HG03095 (cell line): ENCODE results near the gene UNC45A.

ENCODE experiments used
- ATAC-seq: cut with Tn5 transposase; IDR thresholded peaks from one replicate; pipeline ENCODE4 v1.9.1; 2021; ENCODE audit warnings: moderate library complexity; ENCODE audit not compliant: unreplicated experiment

UNC45A gene

DNA sequence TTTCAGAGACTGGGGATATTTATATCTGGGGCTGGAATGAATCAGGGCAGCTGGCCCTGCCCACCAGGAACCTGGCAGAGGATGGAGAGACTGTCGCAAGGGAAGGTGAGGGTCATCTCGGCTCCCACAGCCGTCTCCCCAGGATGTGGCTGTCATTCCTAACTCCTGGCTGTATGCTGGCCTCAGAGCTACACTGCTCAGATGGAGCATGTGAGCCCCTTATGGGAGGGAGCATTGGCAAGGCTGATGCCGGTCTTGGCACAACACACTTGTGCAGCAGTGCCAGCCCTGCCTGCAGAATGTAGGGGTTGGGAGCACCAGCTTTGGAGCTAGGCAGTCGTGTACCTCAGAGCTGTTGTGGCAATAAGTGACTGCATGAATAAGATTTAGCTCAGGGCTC is 24.8 kb downstream of the UNC45A start:
- ATAC-seq = no peak

DNA sequence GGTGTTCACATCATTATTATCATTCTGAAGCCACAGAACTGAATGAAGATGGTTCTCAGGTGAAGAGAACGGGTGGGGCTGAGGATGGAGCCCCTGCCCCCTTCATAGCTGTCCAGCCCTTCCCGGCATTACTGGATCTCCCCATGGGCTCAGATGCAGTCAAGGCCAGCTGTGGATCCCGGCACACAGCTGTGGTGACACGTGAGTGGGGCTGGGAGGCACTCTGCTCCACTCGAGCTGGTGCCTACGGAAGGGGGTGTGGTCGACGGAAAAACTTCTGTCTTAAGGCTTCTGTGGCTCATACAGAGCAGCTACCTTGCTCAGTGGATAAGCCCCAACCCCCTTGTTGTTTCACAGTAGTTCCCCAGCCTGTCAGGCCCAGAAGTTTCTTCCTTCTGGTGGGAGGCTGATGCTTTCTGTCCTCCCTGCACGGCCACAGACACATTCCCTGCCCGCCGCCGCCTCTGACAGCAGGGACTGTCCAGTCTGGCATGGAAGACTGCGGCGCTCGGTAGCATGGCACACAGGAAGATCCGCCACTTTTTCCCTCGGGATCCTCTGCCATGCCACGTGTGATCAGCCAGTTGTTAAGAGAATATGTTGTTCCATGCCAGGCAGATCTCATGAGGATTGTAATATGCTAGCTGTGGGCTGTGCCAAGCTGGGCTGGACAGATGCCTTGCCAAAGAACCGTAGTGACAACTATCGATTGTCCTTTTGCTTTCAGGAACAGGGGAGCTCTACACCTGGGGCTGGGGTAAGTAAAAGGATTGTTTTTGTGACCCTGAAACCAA is 25.4 kb downstream of the UNC45A start:
- ATAC-seq = no peak

- no peak for ATAC-seq
These were observed 26.9 kb downstream of the UNC45A start for GRCh38 chr15:90962021-90962420.

DNA sequence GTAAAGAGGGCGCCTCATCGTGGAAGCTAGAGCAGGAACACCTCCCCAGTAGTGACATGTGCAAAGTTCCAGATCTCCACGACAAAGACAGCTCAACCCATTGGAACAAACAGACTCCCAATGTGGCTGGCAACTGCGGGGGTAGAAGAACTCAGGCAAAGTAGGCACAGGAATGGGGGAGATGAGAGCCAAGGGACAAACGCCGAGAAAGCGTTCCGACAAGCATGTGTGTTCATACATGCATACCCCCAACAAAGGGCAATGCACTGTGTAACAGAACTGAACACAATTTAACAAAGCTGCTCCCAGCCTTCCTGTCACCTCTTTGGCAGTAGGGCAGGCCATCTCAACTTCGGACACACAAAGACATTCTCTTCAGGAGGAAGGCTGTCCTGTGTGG is 31.2 kb downstream of the UNC45A start:
- ATAC-seq = no peak

GRCh38 chr15:90967206-90967605 is 32.1 kb downstream of the UNC45A start:
- no peak for ATAC-seq

DNA sequence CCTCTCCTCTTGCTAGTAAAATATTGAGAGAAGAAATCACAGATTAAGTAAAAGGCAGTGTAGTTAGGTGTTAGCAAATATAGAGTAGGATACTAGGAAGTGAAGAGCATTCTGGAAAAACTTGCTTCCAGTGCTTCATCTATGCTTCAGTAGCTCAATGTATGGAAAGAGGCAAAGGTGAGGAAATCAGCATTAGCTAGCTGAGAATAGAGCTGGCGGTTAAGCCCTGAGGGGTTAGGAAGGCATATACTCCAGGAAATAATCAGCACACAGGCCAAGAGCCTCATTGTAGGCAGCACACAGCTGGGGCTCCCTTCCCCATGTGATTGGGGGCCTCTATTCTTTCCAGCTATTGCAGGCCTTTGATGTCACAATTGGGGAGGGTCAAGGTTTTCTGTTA is 33.3 kb downstream of the UNC45A start:
- ATAC-seq = no peak

DNA sequence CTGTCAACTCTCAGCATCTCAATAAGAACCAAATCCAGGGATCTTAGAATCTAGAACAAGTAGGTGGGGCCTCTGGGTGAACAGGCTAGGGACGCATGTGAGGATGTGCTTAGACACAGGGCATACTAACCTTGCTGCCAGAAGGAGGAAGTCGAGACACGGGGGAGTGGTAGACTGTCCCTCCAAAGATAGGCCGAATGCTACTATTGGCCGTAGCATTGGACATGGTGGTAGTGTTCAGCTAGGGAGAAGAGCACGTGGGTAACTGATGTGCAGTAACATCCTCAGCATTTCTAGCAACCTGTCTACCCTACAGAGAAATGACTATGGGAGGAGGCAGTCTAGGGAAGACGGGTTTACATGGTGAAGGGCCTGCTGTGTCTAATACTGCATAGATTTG is 35.2 kb downstream of the UNC45A start:
- ATAC-seq = no peak

DNA sequence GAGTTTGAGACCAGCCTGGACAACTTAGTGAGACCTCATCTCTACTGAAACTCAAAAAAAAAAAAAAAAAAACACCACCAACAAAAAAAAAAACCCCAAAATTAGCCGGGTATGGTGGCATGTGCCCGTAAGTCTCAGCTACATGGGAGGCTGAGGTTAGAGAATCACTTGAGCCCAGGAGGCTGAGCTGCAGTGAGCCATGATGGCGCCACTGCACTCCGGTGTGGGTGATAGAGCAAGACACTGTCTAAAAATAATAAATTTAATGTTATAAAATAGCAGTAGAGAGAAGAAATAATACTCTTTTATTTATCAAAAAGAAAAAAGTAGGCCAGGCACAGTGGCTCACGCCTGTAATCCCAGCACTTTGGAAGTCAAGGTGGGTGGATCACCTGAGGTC is 37.0 kb downstream of the UNC45A start:
- no peak for ATAC-seq

DNA sequence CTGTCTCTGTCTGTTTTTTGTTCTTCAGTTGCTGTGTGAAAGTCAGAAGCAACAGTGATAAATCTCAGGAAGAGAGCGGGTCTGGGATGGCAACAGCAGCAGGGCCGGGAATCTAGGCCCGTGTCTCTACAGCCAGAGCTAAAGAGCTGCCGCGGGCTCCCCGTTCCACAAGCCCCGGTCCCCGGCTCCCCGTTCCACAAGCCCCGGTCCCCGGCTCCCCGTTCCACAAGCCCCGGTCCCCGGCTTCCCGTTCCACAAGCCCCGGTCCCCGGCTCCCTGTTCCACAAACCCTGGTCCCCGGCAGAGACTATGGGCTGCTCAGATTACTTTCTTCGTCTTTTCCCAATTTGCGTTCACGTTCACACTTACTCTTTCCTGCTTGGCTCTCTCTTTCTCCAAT is 39.1 kb downstream of the UNC45A start:
- no peak for ATAC-seq

DNA sequence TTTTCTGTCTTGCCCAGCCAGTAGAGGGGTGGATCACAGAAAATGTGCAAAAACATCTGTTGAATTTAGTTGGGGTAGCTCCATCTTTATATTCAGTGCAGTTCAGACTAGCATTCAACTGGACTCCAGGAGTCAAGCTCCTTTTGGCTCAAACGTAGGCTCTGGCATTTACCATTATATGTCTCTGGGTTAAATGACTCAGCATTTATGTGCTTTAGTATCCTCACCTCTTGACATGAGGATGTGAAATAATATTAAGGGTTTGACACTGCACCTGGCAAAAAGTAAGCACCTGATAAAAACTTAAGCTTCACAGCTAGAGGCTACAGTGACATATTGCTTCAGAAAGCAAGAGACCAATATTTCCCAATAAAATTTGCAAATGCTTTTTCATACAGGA is 44.5 kb downstream of the UNC45A start:
- no peak for ATAC-seq

DNA sequence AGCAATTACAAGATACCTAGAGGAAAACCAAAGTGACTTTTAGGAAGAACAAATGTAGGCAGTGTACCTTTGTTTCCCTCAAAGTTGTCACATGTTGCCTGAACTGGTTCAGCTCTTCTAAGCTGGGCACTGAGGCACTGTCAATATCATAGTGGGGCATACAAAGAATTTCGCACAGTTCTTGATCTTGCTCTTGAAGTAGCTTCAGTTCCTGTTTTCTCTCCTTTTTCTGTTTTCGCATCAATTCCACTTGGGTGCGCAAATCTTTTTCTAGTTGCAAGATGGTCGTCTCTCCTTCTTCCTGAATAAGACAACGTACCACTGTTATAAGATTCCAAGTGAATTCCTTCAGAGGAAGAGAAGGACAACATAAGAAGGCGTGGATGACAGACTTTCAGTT is 46.6 kb downstream of the UNC45A start:
- ATAC-seq = peak; percentile 70

DNA sequence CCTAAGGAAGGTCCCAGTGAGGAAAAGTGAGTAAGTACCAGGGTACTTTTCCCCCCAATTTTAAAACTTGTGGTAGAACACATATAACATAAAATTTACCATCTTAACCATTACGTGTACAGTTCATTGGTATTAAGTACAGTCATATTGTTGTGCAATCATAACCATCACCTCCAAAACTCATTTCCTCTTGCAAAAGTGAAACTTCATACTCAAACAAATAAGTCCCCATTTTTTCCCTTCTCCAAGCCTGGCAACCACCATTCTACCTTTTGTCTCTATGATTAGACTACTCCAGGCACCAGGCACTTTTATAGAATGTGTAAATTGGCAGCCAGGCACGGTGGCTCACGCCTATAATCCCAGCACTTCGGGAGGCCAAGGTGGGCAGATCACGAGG is 47.0 kb downstream of the UNC45A start:
- ATAC-seq = peak; percentile 29

GRCh38 chr15:90986790-90987507 is 51.9 kb downstream of the UNC45A start:
- ATAC-seq = peak; percentile 57

DNA sequence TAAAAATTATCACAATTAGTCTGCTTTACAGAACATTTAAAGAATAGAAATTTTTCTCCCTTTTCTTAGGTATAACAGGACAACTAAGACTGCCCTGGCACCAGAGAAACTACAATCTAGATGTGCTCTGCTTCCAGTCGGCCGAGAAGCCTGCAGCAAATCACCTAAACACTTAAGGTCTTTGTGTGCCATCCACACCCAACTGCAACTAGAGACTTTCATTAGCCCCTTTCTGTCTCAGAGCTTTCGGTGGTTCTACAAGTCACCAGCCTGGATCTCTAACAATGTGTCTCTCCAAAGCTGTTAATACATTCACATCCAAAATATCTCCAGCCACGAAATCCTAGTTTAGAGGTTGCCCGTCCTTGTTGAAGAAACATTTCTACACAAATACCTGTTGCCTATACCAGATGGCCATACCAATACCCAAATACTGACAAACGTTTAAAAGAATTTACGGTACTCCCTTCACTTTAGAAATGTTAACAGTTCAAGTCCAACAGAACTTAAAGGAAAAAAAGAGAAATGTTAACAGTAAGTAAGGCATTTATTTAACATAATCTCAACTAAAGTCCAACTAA is 52.6 kb downstream of the UNC45A start:
- ATAC-seq = no peak

- no peak for ATAC-seq
These were observed 53.2 kb downstream of the UNC45A start for GRCh38 chr15:90988296-90988695.

- no peak for ATAC-seq
These were observed 54.1 kb downstream of the UNC45A start for GRCh38 chr15:90989040-90989768.

- ATAC-seq = no peak
These were observed 55.4 kb downstream of the UNC45A start for GRCh38 chr15:90990446-90990845.

DNA sequence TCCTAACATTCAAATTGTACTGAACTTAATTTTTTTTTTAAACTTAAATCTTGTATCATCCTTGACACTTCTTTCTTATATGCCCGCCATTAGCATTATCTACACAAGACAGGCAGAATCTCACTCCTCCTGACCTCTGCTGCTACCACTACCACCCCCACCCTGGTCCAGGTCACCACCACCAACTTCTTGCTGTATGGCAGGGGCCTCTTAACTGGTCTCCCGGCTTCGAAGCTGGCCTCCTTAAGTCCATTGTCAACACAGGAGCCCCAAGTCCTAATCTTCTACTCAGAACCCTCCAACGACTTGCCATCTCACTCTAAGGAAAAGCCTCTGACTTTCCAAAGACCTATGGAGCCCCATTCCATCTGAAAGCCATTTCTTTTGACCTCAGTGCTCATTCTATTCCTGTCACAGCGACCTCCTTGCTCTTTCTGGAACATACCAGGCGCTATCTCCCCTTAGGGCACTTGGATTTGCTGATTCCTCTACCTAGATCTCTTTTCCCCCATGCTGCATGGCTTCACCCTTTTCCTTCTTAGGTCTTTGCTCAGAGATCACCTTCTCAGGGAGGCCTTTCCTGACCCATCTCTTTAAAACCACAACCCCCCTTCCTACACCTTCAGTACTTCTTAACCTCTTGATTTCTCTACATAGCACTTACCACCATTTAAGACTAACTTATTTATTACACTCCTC is 56.7 kb downstream of the UNC45A start:
- no peak for ATAC-seq

- peak; percentile 4 for ATAC-seq
These were observed 59.0 kb downstream of the UNC45A start for GRCh38 chr15:90994059-90994416.

- ATAC-seq = peak; percentile 90
These were observed 59.6 kb downstream of the UNC45A start, which contains the start of gene PRC1 for GRCh38 chr15:90994417-90995311. Gene PRC1 (minus strand): TSS chr15:90994535. CDS start chr15:90994417, 118 bp downstream.
